ENCODE results near the gene PLXNB2.

- TF ChIP-seq POLR2AphosphoS5 (IDR thresholded peaks at IDR 0.05; ENCODE audit: low read depth, low read length) (no peak), FOXP2 (optimal IDR thresholded peaks at IDR 0.05; ENCODE audit: borderline replicate concordance, extremely low read depth, extremely low read length, insufficient read depth) (no peak), TAF1 (IDR thresholded peaks at IDR 0.05; ENCODE audit: borderline replicate concordance, insufficient read depth, low read length) (no peak), SIN3A (IDR thresholded peaks at IDR 0.05; ENCODE audit: borderline replicate concordance, insufficient read depth, low read length) (no peak)
Observed at GRCh38 chr22:50313600-50313999, 6.2 kb upstream of the PLXNB2 start.
